8988T (cell line): Measurements from ENCODE around the gene EXD3.
"Not testable (repeated sequence)": the region's sequence is repeated elsewhere in the genome, so short reads cannot be mapped to it uniquely, and the experiment has no call there.

Source experiments
- DNase-seq: peaks from one replicate; pipeline ENCODE4 v3.0.0; 2011

The EXD3 gene

DNA sequence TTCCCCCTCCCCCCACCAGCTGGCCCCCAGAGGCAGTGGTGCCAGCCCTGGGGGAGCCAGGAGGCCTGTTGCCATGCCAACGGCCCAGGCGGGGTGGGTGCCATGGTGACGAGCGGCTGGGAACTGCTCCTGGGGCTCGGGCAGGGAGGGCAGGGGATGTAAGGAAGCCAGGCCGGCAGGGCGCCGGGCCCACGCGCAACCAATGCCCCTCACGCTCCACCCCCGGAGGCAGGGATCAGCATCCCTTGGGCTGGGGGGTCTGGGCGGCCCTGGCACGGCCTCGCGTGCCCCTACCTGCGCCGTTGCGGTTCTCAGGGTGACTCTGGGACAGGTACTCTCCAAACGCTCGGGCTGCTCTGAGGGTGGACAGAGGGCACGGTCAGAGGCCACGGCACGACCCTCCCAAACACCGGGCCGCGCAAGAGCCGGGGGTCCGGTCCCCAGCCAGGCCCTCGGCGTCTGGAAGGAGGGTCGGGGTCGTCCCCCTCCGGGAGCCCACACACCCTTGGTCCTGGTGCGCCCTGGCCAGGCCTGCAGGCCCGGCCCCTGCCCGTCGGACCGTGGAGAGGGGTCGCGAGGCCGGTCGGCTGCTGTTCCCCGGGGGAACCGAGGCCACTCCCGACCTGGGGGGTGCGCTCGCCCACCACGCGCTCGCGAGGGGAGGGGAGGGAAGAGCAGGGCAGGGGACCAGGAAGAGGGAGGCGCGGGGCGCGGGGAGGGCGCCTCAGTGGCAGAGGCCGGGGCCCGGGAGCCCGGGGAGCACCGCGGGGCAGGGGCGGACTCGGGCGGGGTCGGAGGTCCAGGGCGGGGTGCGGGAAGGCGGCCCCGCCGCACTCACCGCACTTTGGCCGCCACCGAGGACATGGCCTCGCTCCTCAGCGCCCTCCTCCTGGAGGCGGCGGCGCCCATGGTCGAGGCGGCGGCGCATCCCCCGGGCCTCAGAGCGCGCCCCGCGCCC, 35.5 kb upstream of the EXD3 start:
- peak; percentile 66 for DNase-seq

DNA sequence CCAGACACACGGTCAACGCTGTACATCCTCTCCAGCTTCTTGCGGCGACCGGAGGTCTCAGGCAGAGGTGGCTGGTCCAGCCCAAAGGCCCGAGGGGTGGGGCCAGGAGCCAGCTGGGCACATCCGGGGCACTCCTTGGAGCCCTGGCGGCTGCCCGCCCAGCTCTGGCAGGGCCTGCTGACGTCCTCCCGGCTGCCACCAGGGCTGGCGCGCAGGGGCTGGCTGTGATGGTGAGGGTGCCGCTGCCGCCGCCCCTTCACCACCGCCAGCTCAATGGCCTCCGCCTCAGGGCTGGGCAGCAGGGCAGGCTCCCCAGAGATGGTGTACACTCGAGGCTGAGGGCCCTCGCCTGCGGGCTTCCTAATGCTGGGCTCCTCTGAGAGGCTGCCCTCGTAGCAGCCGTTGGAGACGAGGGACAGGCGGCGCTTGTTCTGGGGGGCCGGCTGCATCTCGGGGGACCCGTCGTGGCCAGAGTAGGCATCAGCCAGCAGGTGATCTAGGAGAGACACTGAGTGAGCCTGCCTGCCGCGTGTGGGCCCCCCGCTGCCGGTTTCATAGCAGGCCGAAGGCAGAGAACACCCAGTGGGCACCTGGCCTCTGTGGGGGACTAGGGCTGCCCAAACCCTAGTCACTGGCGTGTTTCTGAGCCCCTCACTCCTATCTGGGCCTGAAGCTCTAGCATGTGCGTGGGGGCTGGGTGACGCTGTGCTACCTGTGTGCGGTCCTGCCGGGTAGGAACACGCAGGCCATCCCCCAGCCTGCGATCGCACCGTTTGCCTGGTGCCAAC, 34.6 kb upstream of the EXD3 start:
- peak; percentile 27 for DNase-seq

DNA sequence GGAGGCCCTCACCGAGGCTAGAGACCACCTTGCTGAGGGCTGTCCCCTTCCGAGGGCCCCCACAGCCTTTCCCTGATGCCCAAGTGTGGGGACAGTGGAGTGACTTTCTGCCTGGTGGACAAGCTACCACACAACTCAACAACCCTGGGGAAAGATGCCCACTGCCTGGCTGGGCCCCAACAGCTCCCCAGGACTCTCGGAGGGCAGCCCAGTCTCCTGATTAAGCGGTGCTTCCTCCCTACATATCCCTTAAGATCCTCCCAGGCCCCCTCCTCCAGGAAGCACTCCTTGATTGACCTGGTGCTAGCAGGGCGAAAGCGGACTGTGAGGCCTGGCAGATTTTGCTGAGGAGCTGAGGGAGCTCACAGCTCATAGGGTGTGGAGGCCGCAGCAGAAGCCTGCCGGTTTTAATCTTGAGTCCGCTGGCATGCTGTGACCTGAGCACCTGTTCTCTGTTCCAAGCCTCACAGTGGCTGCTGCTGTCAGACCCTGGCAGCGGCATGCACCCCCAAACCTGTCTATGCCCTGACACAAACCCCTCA, 34.0 kb upstream of the EXD3 start:
- peak; percentile 24 for DNase-seq

DNA sequence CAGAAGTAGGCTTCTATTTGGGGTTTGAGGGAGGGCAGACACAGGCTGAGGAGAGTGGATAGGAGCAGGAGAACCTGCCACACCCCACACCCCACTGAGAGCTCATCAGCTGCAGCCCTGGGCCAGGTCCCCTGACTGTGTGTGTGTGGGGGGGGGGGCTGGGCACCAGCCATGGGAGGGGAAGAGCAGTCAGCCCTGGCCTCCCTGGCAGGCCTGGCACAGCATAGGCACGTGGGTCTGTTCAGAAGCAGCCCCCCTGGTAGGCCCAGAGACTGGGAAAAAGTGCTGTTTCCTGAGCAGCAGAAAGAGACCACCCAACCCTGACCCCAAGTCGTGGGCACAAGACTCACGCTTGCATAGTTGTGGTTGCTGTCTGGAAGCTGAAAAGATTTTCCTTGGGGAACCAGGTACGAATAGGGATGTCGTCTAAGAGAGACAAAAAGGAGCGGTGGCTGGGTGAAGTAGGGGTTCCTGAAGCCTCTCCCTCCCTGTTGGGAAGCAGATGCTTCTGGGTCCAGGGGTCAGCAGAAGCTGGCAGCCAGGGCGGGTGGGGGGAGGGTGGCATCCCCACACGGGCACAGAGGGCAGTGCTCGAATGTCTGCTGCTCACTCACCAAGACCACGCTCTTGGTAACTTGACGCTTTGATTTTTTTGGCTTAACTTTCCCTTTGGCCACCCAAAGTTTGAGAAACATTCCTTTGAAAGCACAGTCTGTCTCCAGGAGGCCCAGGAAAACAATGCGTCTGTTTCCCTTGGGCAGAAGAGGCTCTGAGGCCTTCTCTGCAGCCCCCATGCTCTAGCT, 33.3 kb upstream of the EXD3 start:
- peak; percentile 30 for DNase-seq

DNA sequence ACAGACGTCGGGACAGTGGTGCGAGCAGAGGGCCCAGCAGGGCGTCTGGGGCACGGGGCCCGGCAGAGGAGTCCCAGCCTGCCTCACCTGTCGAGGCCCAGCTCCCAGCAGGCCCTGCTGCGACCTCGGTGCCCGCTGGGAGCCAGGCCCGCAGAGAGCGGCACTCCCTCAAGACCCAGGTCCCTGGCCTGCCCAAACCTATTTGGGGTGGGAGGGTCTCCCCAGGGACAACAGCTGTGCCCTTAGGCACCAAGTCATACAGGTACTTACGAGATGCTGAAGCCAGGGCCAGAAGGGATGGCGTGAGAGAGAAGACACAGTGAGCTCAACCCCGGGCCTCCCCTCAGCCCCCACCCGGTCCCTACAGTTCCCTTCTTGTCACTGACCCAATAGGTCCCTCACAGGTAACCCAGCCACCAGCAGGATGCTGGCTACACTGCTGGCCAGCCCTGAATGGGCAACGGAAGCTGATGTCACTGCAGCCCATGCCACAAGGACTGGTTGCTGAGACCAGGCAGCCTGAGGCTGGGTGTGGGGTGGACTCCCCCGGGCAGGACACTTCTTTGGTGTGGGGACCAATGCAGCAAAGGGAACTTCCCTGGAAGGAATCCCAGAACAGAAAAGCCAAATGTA, 32.5 kb upstream of the EXD3 start:
- peak; percentile 15 for DNase-seq

DNA sequence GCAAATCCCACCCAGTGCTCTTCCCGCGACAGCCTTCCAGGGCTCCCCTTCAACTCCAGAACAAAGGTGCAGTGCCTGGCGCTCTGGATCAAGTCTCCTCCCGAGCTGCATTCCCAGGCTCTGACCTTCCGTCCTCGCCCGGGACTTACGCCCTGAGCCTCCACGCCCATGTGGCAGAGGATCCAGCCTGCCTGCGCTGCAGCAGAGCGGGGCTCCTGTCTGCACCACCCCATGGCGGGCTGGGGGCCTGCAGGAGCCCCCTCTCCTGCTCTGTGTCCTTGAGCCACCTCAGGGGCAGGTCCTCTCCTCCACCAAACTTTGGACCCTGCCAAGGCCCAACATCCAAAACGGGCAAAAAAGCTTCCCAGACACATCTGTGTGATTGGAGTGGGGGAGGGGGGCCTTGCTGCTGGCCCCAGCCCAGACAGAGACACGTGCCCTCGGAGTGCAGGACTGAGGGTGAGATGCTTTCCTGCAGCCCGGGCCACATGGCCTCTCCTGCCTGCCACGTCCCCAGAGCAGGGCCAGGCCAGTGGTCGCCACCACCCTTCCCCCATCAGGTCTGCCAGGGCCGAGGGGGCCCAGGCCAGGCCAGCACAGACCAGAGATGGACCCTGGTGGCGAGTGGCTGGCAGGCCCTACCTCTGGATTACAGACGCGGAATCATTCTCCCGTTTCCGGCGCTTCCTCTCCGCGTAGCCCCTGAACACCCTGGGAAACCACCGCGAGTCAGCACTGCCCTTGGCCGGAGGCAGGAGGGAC, 31.8 kb upstream of the EXD3 start:
- peak; percentile 27 for DNase-seq

DNA sequence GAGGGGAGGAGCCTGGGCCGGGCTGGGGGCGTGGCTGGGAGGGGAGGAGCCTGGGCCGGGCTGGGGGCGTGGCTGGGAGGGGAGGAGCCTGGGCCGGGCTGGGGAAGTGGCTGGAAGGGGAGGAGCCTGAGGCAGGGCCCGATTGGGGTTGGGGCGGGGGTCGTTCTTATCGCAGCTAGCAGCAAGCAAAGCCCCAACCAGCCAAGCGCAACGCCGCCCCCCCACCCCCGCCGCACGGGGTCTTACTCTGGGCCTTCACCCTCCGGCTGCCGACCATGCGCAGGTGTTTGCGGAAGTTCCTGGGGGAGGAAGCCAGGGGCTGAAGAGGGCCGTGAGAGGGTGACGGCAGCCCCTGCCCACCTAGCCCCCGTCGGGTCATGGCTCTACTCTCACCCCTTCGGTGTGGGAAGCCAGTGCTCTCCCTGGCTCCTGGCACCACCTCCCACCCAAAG, 31.2 kb upstream of the EXD3 start:
- peak; percentile 79 for DNase-seq

DNA sequence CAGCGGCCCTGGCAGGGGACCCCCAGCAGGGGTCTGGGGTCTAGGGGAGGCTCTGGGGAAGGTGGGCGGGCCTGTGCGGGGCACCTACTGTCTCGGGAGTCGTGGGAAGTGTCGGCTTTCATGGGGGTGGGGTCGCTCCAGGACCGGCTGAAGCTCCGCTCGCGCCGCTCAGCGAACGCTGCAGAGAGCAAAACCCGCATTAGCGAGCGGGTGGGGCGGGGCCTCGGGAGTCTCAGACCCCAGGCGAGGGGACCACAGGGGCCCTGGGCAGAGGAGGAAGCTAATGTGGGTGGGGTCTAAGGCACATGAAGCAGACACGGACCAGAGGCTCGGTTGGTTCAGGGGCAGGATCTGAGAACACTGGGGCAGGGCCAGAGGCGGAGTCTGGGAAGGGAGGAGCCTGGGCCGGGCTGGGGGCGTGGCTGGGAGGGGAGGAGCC, 30.7 kb upstream of the EXD3 start:
- DNase-seq: peak; percentile 84

DNA sequence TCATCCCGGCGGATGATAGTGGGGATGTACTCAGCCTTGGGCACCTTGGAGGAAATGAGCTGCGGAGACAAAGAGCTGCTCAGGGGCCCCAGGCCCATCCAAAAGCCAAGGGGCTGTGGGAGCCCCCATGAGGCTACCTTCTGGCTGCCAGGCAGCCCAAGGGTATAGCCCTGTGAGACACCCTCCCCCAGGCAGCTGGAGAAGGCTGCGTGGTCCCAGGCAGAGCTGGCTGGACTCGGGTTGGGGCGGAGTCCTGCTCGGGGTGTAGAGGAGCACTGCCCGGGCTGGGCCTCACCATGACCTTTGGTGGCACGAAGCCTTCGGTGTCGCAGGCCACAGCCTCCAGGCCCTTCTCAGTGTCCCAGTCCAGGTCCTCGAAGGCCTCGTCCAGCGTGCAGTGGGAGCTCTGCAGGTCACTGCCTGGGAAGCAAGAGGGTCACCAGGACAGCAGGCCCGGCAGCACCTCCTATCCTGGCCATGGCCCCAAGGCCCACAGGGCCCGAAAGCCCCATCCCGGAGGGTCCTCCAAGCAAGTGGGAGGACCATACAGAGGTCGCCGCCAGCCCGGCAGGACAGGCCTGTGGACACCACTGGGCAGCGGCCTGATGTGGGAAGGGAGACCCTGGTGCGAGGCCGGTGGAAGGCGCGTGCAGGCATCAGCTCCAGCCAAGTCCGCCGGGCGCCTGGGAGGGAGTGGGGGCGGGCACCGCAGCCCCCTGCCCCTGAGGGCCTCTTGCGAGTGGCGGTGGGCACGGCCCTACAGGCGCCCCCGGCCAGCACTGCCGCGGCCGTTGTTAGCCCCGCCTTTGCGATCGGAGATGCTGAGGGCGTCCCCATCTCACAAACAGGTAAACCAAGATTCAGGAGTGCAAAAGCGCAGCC, 30.0 kb upstream of the EXD3 start:
- peak; percentile 8 for DNase-seq

DNA sequence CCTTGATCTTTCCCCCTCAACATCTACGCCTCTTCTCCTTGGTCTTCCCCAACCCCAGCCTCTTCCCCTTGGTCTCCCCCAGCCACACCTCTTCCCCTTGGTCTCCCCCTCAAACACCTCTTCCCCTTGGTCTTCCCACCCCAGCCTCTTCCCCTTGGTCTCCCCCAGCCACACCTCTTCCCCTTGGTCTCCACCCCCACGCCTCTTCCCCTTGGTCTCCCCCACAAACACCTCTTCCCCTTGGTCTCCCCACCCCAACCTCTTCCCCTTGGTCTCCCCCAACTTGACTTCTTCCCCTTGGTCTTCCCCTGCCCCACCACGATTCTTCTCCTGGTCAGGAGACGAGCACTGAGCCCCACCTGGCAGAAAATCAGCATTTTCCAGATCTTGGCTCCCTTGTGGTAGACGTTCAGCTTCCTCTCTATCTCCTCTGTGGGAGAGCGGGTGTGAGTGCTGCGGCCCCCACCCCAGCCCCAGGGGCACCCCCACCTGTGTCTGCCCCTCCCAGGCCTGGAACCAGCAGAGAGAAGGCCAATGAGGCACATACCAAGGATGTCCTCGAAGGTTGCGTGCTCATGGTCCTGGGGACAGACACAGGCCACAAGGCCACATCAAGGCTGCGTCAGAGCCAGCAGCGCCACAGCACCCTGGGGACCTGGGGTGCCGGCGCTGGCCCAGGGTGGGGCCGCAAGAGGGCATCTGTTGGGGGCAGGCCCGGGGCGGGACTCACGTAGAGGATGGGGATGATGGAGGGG, 29.2 kb upstream of the EXD3 start:
- DNase-seq: peak; percentile 10

DNA sequence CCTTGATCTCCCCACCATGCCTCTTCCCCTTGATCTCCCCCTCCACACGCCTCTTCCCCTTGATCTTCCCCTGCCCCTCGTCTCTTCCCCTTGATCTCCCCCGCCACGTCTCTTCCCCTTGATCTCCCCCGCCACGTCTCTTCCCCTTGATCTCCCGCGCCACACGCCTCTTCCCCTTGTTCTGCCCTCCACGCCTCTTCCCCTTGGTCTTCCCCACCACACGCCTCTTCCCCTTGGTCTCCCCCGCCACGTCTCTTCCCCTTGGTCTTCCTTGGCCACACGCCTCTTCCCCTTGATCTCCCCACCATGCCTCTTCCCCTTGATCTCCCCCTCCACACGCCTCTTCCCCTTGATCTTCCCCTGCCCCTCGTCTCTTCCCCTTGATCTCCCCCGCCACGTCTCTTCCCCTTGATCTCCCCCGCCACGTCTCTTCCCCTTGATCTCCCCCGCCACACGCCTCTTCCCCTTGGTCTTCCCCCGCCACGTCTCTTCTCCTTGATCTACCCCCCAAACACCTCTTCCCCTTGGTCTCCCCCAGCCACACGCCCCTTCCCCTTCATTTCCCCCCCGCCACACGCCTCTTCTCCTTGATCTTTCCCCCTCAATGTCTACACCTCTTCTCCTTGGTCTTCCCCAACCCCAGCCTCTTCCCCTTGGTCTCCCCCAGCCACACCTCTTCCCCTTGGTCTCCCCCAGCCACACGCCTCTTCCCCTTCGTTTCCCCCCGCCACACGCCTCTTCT, 28.5 kb upstream of the EXD3 start:
- DNase-seq: not testable (repeated sequence)

DNA sequence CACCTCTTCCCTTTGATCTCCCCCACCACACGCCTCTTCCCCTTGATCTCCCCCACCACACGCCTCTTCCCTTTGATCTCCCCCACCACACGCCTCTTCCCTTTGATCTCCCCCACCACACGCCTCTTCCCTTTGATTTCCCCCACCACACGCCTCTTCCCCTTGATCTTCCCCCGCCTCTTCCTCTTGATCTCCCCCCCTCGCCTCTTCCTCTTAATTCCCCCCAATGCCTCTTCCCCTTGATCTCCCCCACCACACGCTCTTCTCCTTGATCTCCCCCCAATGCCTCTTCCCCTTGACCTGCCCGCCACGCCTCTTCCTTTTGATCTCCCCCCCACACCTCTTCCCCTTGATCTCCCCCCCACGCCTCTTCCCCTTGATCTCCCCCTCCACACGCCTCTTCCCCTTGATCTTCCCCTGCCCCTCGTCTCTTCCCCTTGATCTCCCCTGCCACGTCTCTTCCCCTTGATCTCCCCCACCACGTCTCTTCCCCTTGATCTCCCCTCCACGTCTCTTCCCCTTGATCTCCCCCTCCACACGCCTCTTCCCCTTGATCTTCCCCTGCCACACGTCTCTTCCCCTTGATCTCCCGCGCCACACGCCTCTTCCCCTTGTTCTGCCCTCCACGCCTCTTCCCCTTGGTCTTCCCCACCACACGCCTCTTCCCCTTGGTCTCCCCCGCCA, 27.7 kb upstream of the EXD3 start:
- not testable (repeated sequence) for DNase-seq

DNA sequence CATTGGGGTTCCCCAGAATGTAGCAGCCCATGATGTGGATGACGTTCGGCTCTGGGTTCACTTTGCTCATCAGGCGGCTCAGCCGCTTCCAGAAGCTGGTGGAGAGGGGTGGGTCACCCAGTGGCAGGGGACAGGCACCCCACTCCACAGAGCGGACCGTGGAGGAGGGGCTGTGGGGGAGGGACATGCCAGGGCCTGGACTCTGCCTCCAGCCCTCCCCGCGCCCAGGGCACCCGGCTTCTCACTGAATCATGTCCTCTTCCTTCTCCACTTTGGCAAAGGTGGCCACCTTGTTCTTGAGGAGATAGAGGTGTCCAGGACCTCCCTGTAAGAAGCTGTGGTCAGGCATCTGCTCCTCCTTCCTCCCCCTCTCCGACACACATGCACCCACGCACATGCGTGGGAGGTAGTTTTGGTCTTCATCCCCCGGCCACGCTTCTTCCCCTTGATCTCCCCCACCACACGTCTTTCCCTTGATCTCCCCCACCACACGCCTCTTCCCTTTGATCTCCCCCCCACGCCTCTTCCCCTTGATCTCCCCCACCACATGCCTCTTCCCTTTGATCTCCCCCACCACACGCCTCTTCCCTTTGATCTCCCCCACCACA, 27.1 kb upstream of the EXD3 start:
- DNase-seq: no peak

DNA sequence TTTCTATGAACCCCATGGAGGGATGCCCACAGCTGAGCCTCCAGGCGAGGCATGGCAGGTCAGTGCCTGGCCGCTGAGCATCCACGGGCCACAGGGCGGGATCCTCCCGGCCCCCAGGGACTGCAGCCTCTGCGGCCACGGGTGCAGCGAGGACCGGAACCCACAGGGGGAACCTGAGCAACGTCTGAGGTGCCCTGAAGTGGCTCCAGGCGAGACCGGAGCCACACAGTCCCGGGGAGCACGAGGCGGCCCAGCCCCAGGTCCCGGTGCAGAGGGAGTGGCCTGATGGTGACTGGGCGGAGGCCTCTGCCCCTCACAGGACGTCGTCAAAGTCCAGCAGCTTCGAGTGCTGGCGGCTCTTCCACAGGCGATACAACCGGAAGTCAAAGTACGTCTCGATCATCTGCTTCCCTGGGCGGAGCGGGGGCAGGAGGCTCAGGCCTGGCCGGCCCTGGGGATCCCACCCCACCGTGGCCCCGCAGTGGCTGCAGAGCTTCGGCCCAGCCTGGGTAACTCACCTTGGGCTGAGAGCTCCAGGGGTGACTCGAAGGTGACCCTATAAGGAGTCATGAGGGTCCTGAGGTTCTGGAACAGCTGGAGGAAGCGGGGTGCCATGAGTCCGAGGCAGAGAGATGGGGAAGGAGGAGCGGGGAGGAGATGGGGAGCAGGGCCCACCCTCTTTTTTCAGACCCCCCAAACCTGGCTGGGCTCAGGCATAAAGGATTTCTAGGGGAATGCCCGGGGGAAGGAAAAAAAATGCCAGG, 26.3 kb upstream of the EXD3 start:
- no peak for DNase-seq

DNA sequence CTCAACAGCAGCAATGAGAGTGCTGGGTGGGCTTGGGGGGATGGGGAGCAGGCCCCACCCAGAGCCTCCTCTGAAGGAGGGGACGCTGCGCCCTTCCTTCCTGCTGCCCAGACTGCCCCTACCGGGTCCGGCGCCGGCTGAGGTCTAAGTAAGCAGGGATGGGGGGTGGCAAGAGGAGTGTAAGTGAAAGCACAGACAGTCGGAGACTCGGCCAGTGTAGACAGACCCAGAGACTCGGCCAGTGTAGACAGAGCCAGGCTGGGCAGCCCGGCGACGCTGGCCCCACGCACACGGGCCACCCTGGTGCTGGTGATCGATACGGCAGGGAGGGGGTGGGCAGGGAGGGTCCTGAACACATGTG, 25.6 kb upstream of the EXD3 start:
- no peak for DNase-seq

DNA sequence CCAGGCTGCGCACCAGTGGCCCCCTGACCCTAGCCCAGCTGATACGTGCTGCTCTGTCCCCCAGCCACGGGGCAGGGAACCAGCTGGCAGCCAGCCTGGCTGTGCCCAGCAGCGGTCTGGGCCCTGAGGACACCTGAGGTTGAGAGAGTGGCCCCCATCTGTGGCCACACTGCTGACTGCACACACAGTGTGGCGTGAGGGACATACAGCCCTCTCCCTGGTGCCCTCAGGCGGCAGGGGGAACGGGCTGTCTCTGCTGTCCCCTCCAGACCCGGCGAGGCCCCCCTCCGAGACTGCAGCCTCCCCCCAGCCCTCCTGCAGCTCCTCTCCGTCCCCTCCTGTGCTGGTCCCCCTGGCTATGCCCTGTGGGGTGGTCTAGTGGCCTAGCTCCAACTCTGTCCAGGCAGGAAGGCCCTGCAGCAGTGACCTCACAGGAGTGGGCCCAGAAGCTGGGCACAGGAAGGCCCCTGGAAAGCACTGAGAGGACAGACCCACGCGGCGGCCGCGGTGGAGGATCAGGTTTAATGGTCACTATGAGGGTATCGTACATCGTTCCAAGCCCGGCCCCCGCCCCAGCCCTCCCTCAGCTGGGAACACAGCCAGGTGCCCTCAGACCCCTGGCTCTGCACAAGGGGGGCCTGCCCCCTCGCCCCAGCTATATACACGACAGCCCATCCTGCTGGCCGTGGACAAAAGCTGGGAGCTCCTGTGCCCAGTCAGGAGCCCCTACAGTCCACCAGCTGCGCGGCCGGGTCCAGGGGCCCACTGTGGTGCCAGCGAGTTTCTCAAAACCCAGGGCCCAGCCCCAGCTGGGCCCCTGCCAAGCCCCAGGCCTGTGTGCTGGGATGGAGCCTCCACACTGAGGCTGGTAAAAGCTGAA, 25.0 kb upstream of the EXD3 start:
- DNase-seq: no peak
